SU-DHL-6 (cell line): Measurements from ENCODE around the gene AKNA.

Experiments
- H2AFZ ChIP-seq: fragments of 200-600 bp; sonication (generic); 2 replicates; pipeline ENCODE4 v1.6.1; 2014; ENCODE audit warnings: low read depth, mild to moderate bottlenecking, moderate library complexity, mixed read lengths, antibody characterized with exemption, low read length; ENCODE audit not compliant: severe bottlenecking
- H3F3A ChIP-seq: fragments of 200-600 bp; shearing (Covaris generic); 2 replicates; pipeline ENCODE4 v1.6.0; 2016; ENCODE audit warnings: antibody characterized with exemption, mild to moderate bottlenecking; ENCODE audit not compliant: insufficient read depth
- H3K27ac ChIP-seq: fragments of 200-600 bp; sonication (generic); 2 replicates; pipeline ENCODE4 v1.5.1; 2016; ENCODE audit warnings: low read depth, mild to moderate bottlenecking, low read length, moderate library complexity, mixed read lengths
- H3K27me3 ChIP-seq: fragments of 200-600 bp; sonication (generic), shearing (Covaris generic); 2 replicates; pipeline ENCODE4 v1.6.0; 2014; ENCODE audit warnings: mild to moderate bottlenecking, low read length
- H3K36me3 ChIP-seq: fragments of 200-600 bp; sonication (generic); 2 replicates; pipeline ENCODE4 v1.6.1; 2014; ENCODE audit warnings: mild to moderate bottlenecking, low read length, mixed read lengths
- H3K4me2 ChIP-seq: fragments of 300-600, 200-600 bp; shearing (Covaris generic), sonication (generic); 2 replicates; pipeline ENCODE4 v1.6.0; 2014; ENCODE audit warnings: low read length, low read depth, mild to moderate bottlenecking; ENCODE audit not compliant: poor library complexity, severe bottlenecking
- H3K4me3 ChIP-seq: fragments of 200-600 bp; sonication (generic); 2 replicates; pipeline ENCODE4 v1.5.1; 2014; ENCODE audit warnings: antibody characterized with exemption, low read length, mild to moderate bottlenecking, mixed read lengths; ENCODE audit not compliant: insufficient read depth, poor library complexity, severe bottlenecking
- H3K79me2 ChIP-seq: fragments of 200-600 bp; sonication (generic); 2 replicates; pipeline ENCODE4 v1.6.1; 2014; ENCODE audit warnings: mild to moderate bottlenecking, low read length, moderate library complexity; ENCODE audit not compliant: insufficient read depth
- H3K9ac ChIP-seq: fragments of 200-600 bp; sonication (generic); 2 replicates; pipeline ENCODE4 v1.7.0; 2014; ENCODE audit warnings: mild to moderate bottlenecking, low read length
- H3K9me2 ChIP-seq: fragments of 200-600 bp; sonication (generic); replicated peaks from 2 replicates; pipeline ENCODE4 v1.6.1; 2014; ENCODE audit warnings: low read length; ENCODE audit not compliant: insufficient read depth
- H3K9me3 ChIP-seq: fragments of 200-600 bp; sonication (generic); 2 replicates; pipeline ENCODE4 v1.6.1; 2014; ENCODE audit warnings: low read length, mixed read lengths; ENCODE audit not compliant: insufficient read depth
- H4K20me1 ChIP-seq: fragments of 200-600 bp; sonication (generic); 2 replicates; pipeline ENCODE4 v1.6.1; 2014; ENCODE audit warnings: low read depth, mild to moderate bottlenecking, antibody characterized with exemption, low read length, moderate library complexity, mixed read lengths
- CTCF ChIP-seq: fragments of 200-600 bp; sonication (generic); IDR thresholded peaks from one replicate; pipeline ENCODE4 v1.5.1; 2017; ENCODE audit warnings: antibody characterized with exemption, mild to moderate bottlenecking, low read length, moderate library complexity; ENCODE audit not compliant: insufficient read depth, poor library complexity, severe bottlenecking
- EZH2phosphoT487 ChIP-seq: fragments of 200-600 bp; sonication (generic), shearing (Covaris generic); conservative IDR thresholded peaks from 2 replicates; pipeline ENCODE4 v1.6.1; 2018; ENCODE audit warnings: mild to moderate bottlenecking, antibody characterized with exemption, low read length, moderate library complexity, mixed read lengths

Gene AKNA

GRCh38 chr9:114288193-114289091, 99.3 kb downstream of the AKNA start:
- no peak overlapping the region for H3K9ac ChIP-seq
- no peak overlapping the region for H3K4me2 ChIP-seq
- H3F3A ChIP-seq = no peaks in the 10 kb centered on the region
- no peak for TF ChIP-seq EZH2phosphoT487
- no peak for TF ChIP-seq CTCF
- H3K79me2 ChIP-seq = no peaks in the 10 kb centered on the region
- H4K20me1 ChIP-seq = no peaks in the 10 kb centered on the region
- no peaks in the 10 kb centered on the region for H3K36me3 ChIP-seq
- no peak overlapping the region for H3K27ac ChIP-seq
- H3K9me2 ChIP-seq = no peaks in the 10 kb centered on the region
- H2AFZ ChIP-seq = no peak overlapping the region
- H3K4me3 ChIP-seq = no peak overlapping the region
- H3K27me3 ChIP-seq = no peaks in the 10 kb centered on the region
- H3K9me3 ChIP-seq = no peaks in the 10 kb centered on the region

GRCh38 chr9:114287763-114288192, 100.0 kb downstream of the AKNA start:
- Histone ChIP-seq H3K27ac (no peak overlapping the region), H3K9me2 (no peaks in the 10 kb centered on the region), H2AFZ (no peak overlapping the region), H3K36me3 (no peaks in the 10 kb centered on the region), H3K4me3 (no peak overlapping the region), H3F3A (no peaks in the 10 kb centered on the region), H3K27me3 (no peaks in the 10 kb centered on the region), H3K79me2 (no peaks in the 10 kb centered on the region), H3K9ac (no peak overlapping the region), H3K9me3 (no peaks in the 10 kb centered on the region), H3K4me2 (no peak overlapping the region), H4K20me1 (no peaks in the 10 kb centered on the region)
- TF ChIP-seq EZH2phosphoT487 = no peak
- no peak for TF ChIP-seq CTCF

GRCh38 chr9:114287001-114287762, 100.6 kb downstream of the AKNA start:
- no peak for TF ChIP-seq EZH2phosphoT487
- no peak for TF ChIP-seq CTCF
- H3K9me2 ChIP-seq = no peaks in the 10 kb centered on the region
- no peaks in the 10 kb centered on the region for H3K79me2 ChIP-seq
- H3K27me3 ChIP-seq = no peaks in the 10 kb centered on the region
- H2AFZ ChIP-seq = no peak overlapping the region
- no peaks in the 10 kb centered on the region for H3K36me3 ChIP-seq
- H3F3A ChIP-seq = no peaks in the 10 kb centered on the region
- H3K4me3 ChIP-seq = no peak overlapping the region
- no peak overlapping the region for H3K4me2 ChIP-seq
- no peaks in the 10 kb centered on the region for H3K9me3 ChIP-seq
- H3K27ac ChIP-seq = no peak overlapping the region
- no peaks in the 10 kb centered on the region for H4K20me1 ChIP-seq
- H3K9ac ChIP-seq = no peak overlapping the region
